Measurements from ENCODE around the gene LEUTX. TPM values are rescaled to one million over a fixed set of nuclear protein-coding genes. Genes with fewer than 3 reads are reported as not detected.

The LEUTX gene
- total and polyA plus RNA-seq, 3 donors from 2014 or later, result not detected

DNA sequence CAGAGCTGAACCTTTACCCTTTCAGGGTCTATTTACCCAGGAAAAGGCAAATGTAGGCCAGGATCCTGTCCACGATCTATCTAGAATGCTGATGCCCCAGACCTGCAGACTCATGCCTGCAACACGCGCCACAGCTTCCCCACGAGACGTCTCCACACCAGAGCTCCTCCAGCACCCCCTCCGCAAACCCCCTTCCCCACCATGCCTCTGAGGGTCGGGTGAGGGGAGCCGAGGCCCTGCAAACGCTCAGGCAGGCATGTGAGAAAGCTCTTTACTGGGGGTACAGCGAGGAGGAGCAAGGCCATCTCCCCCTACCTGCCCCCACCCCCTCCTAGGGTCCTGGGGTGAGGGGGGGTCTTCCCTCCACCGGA lies 46.4 kb downstream of the LEUTX start:
- 70 to 80% methylated on average over 7 to 11 of the region's 11 CpGs for WGBS, 2 donors
- Histone ChIP-seq H3K27ac (peak overlapping the region in 1 of 2 donors; percentile 50), H3K27me3 (no peaks in the 10 kb centered on the region), H3K4me3 (no peak overlapping the region), H3K36me3 (ENCODE audit: low read depth, missing control alignments) (no peaks in the 10 kb centered on the region), H3K4me1 (no peaks in the 10 kb centered on the region), H3K9me3 (no peaks in the 10 kb centered on the region)
- no peak for TF ChIP-seq POLR2A (IDR thresholded peaks at IDR 0.05)
- TF ChIP-seq, protein P1, sequence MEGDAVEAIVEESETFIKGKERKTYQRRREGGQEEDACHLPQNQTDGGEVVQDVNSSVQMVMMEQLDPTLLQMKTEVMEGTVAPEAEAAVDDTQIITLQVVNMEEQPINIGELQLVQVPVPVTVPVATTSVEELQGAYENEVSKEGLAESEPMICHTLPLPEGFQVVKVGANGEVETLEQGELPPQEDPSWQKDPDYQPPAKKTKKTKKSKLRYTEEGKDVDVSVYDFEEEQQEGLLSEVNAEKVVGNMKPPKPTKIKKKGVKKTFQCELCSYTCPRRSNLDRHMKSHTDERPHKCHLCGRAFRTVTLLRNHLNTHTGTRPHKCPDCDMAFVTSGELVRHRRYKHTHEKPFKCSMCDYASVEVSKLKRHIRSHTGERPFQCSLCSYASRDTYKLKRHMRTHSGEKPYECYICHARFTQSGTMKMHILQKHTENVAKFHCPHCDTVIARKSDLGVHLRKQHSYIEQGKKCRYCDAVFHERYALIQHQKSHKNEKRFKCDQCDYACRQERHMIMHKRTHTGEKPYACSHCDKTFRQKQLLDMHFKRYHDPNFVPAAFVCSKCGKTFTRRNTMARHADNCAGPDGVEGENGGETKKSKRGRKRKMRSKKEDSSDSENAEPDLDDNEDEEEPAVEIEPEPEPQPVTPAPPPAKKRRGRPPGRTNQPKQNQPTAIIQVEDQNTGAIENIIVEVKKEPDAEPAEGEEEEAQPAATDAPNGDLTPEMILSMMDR (IDR thresholded peaks at IDR 0.05), result no peak
- intact Hi-C loops (cut with DNase I; ENCODE audit: low total_unique reads), result no loop called here
- no peak for DNase-seq

DNA sequence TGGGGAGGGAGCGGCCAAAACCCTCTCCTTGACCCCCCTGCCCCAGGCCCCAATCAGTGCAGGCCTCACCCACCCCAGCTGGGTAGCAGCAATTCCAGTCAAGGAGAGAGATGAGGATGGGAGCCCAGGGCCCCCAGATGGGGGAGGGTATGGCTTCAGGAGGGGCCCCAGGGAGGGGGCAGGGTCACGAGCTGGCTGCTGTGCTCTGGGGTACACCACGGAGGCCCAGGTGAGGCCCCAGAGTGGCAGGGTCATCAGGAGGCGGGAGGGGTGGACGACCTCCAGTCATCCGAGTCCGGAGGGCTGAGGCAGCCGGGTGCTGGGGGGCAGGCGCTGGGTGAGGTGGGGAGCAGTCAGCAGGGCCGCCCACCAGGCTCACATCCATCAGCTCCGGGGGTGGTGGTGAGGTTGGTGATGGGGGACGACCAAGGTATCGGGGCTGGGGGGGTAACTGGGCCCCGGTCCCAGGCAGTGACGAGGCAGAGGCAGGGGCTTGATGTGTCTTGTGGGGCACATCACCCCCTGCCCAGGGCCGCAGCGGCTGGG lies 47.0 kb downstream of the LEUTX start:
- Histone ChIP-seq H3K4me3 (no peak overlapping the region), H3K27me3 (no peaks in the 10 kb centered on the region), H3K36me3 (ENCODE audit: low read depth, missing control alignments) (no peaks in the 10 kb centered on the region), H3K27ac (no peak overlapping the region), H3K4me1 (no peaks in the 10 kb centered on the region), H3K9me3 (no peaks in the 10 kb centered on the region)
- intact Hi-C loops (cut with DNase I; ENCODE audit: low total_unique reads), result no loop called here
- TF ChIP-seq, protein P1 (IDR thresholded peaks at IDR 0.05), result no peak
- no peak for TF ChIP-seq POLR2A (IDR thresholded peaks at IDR 0.05)
- 82 to 96% methylated on average over 3 to 17 of the region's 17 CpGs for WGBS, 2 donors
- DNase-seq, result no peak

DNA sequence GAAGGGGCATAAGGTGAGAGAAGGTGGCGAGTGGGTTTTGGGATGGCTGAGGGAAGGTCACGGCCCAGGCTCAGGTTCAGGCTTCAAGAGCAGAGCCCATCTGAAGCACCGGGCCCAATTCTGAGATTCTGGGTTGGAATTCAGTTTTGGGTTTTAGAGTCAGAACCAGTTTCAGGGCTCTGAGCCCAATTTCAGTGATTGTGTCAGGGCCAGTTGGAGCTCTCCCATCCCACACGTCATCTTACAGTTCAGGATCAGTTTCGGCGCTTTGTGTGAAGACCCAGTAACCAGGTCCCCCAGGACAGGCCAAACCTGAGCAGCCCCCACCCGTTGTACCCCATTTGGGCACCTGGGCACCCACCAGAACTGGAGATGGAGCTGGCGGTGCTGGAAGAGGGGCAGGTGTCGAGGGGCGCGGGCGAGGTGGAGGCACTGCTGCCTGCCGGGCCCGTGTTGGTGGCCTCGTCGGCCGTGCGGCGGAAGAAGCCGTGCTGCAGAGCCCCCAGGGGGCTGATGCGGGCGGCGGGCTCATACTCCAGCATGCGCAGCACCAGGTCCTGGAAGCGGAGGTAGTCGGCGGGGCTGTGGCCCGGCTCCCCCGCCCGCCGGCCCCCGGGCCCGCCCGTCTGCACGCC lies 47.8 kb downstream of the LEUTX start:
- Histone ChIP-seq H3K36me3 (ENCODE audit: low read depth, missing control alignments) (no peaks in the 10 kb centered on the region), H3K4me3 (no peak overlapping the region), H3K27ac (no peak overlapping the region), H3K4me1 (no peaks in the 10 kb centered on the region), H3K27me3 (no peaks in the 10 kb centered on the region), H3K9me3 (no peaks in the 10 kb centered on the region)
- intact Hi-C loops (cut with DNase I; ENCODE audit: low total_unique reads), result no loop called here
- 89% methylated on average over 16 to 35 of the region's 35 CpGs for WGBS, 2 donors
- DNase-seq, result no peak
- TF ChIP-seq POLR2A (IDR thresholded peaks at IDR 0.05), result no peak

DNA sequence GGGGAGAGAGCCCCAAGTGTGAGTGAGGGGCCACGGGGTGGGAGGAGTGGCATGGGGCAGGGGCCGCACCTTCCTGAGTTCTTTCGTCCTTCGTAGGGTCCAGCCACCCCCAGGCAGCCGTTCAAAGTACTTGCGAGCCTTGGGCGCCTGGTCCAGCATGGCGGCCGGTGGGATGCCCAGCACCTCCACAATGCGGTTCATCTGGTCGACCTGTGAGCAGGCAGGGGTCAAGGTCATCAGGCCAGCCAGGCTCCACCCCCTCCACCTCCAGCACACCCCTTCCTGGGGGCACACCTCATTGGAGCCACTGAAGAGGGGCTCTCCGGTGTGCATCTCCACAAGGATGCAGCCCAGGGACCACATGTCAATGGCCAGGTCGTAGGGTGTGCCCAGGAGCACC lies 48.6 kb downstream of the LEUTX start:
- no peaks in the 10 kb centered on the region for H3K27me3 ChIP-seq
- H3K27ac ChIP-seq, result no peak overlapping the region
- no peak for DNase-seq
- intact Hi-C loops (cut with DNase I; ENCODE audit: low total_unique reads), result no loop called here
- H3K9me3 ChIP-seq, result no peaks in the 10 kb centered on the region
- peaks cover 5% of the 10 kb centered on the region for H3K4me1 ChIP-seq
- H3K36me3 ChIP-seq (ENCODE audit: low read depth, missing control alignments), result no peaks in the 10 kb centered on the region
- no peak overlapping the region for H3K4me3 ChIP-seq
- TF ChIP-seq, protein P1 (IDR thresholded peaks at IDR 0.05), result no peak
- no peak for TF ChIP-seq POLR2A (IDR thresholded peaks at IDR 0.05)
- WGBS, 2 donors, result 86 to 89% methylated on average over 6 to 13 of the region's 13 CpGs

DNA sequence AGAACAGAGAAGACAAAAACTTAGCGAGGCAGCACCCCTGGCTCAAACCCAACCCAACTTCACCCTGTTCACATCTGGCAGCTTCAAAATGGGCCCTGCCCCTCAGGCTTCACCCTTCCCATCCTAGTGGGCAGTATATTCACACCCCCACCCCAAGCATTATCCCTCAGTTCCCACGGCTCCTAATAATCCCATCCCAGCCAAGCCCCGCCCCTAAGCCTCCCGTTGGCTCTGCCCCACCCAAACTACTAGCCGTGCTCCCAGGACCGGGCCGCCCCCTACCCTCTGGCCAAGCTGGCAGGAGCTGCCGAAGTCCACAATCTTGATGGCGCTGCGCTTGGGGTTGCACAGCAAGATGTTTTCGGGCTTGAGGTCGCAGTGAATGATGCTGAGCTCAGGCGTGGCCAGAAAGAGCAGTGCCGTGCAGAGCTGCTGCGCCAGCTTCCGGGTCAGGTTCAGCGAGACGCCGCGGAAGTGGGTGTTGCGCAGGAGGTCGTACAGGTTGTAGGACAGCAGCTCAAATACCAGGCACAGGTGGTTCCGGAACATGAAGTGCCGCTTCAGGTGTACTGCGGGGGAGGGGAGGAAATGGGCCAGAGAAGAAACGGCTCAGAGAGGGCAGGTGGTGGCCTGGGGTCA lies 49.5 kb downstream of the LEUTX start:
- Histone ChIP-seq H3K27me3 (no peaks in the 10 kb centered on the region), H3K9me3 (no peaks in the 10 kb centered on the region), H3K4me1 (peaks cover 12% of the 10 kb centered on the region), H3K4me3 (no peak overlapping the region), H3K36me3 (ENCODE audit: low read depth, missing control alignments) (no peaks in the 10 kb centered on the region), H3K27ac (no peak overlapping the region)
- 85 to 88% methylated on average over 26 of the region's 26 CpGs for WGBS, 2 donors
- no peak for TF ChIP-seq POLR2A (IDR thresholded peaks at IDR 0.05)
- TF ChIP-seq, protein P1 (IDR thresholded peaks at IDR 0.05), result no peak
- no peak for DNase-seq
- intact Hi-C loops (cut with DNase I; ENCODE audit: low total_unique reads), result no loop called here

Measured in testis (tissue), 3 donors.